C1 segment of cervical spinal cord (tissue), 14 donors: ENCODE results near the gene OR4A16.

ENCODE experiments used
- DNase-seq, 14 donors: peaks; one replicate each; lab custom pipeline; 2025; lab: John Stamatoyannopoulos, UW

The OR4A16 gene, protein sequence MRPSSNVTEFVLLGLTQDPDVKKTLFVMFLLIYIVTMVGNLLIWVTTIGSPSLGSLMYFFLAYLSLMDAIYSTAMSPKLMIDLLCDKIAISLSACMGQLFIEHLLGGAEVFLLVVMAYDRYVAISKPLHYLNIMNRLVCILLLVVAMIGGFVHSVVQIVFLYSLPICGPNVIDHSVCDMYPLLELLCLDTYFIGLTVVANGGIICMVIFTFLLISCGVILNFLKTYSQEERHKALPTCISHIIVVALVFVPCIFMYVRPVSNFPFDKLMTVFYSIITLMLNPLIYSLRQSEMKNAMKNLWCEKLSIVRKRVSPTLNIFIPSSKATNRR

DNA sequence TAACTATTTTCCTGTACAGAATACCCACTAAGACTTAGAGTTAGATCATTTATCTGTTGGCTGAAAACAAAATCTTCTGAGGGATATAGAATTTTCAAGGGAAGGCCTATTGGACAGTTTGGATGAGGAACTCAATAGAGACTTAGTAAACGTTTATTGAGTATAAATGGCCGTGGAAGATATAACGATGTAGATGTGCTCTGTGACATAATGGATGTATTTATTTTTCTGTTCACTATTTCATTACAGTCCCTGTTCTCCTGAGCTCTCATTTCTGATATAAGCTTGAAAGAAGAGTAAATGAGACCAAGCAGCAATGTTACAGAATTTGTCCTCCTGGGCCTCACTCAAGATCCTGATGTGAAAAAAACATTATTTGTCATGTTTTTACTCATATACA is at the start of gene OR4A16:
TSS of gene OR4A16 (plus strand) at position 301 of the 400 bp plus-strand sequence. CDS start at position 301, 0 bp downstream.
- DNase-seq = no peak

DNA sequence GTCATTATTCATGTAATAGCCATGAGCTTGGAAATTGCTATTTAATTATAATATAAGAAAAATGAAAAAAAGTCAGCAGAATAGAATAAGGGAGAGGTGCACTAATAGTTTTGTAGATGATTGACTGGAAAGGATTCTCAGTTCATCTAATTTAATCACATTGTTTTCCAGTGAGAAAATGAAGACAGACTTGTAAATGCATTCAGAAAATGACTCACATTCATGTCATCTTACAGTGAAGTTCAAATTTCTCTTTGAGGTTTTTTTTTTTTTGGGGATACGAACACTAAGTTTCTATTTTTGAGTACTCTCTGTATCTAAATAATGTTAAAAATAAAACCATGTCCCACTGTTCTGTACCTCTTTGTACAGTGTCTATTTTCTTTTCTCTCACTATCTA is 18.5 kb upstream of the OR4A16 start:
- DNase-seq = no peak

DNA sequence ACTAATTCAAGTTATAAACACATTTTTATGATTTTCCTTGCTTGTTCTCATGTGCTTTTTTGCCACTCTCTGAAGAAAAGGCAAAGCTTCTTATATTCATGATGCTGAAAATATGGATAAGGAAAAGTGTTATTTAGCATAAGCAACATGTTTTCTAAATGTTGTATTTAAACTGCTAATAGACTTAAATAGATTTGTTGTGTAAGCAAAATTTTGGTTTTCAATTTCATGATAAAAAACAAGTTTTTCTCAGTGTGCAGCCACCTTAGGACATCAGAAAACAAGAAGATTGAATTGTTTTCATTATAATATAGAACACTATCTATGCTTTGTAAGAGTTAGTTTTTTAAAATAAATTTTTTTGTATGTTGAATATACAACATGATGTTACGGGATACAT is 2.3 kb downstream of the OR4A16 start:
- no peak for DNase-seq

DNA sequence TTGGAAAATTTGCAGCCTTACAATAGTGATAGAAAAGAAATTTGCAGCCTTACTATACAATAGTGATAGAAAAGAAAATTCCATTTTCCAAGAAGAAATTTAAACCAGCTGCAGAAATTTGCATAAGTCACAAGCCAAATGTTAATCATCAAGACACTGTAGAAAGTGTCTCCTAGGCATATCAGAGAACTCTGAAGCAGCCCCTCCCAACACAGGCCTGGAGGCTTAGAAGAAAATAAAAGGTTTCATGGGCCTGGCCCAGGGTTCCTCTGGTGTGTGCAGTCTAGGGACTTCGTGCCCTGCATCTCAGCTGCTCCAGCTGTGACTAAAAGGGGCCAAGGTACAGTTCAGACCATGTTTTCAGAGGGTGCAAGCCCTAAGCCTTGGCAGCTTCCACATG is 6.0 kb downstream of the OR4A16 start:
- DNase-seq = no peak

DNA sequence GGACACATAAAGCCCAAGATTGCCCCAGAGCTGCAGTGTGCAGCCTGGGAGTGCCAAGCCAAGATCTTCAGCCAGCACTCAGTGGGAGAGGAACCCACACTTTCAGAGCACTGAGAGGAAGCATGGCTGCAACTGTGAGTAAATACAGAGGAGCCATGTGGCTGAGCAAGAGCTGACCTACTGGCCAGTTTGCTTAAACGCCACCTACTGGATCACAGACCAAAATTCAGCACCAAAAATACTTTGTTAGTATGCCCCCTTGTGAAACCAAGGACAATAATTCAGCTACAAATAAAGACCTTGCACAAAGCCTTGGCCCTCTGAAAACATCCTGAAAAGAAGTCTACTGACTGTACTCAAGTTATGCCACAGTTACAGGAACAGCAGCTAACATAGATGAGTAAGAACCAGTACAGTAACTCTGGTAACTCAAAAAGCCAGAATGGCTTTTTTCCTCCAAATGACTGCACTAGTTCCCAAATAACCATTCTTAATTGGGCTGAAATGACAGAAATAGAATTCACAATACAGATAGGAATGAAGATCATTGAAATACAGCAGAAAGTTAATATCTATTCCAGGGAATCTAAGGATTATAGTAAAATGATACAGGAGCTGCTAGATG is 14.7 kb downstream of the OR4A16 start:
- no peak for DNase-seq

DNA sequence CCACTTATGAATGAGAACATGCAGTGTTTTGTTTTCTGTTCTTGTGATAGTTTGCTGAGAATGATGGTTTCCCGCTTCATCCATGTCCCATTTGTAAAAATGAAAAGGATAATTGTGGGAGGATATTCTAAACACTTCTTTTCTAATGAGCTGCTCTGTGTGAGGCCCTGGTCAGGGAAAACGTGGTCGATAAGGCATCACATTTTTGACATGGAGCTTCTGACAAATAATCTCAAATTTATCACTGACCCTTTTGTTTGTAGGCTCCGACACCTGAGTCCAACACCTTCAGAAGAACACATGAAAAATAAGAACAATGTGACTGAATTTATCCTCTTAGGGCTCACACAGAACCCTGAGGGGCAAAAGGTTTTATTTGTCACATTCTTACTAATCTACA is 24.7 kb downstream of the OR4A16 start, which contains the start of gene OR4A15:
TSS of gene OR4A15 (plus strand) at position 301 of the 400 bp plus-strand sequence. CDS start at position 301, 0 bp downstream.
- no peak for DNase-seq
